Tibial nerve (tissue), 4 donors: ENCODE measurements around the gene SRPK3.

ENCODE experiments used
- EP300 ChIP-seq, 2 donors: sonication (generic); formaldehyde crosslinking; IDR thresholded peaks; one replicate each; pipeline ENCODE4 v1.6.1; 2017; ENCODE audit warnings: antibody characterized with exemption in 2 of 2, mild to moderate bottlenecking in 1 of 2
- POLR2A ChIP-seq, 2 donors: fragments of 450-650 bp; IDR thresholded peaks; one replicate each; pipeline ENCODE4 v1.6.1; 2017; ENCODE audit warnings: antibody characterized with exemption in 2 of 2, mild to moderate bottlenecking in 2 of 2, moderate library complexity in 2 of 2
- TF ChIP-seq, protein P1 (sequence below), 5 experiments: fragments of 200-600 bp in 3 of 5; fragments of 450-650 bp in 2 of 5; sonication (generic) in 3 of 5; IDR thresholded peaks; one replicate each; pipeline ENCODE4 v1.5.1; 2016 to 2019; ENCODE audit warnings: antibody characterized with exemption in 5 of 5, mild to moderate bottlenecking in 3 of 5, moderate library complexity in 2 of 5

DNA sequence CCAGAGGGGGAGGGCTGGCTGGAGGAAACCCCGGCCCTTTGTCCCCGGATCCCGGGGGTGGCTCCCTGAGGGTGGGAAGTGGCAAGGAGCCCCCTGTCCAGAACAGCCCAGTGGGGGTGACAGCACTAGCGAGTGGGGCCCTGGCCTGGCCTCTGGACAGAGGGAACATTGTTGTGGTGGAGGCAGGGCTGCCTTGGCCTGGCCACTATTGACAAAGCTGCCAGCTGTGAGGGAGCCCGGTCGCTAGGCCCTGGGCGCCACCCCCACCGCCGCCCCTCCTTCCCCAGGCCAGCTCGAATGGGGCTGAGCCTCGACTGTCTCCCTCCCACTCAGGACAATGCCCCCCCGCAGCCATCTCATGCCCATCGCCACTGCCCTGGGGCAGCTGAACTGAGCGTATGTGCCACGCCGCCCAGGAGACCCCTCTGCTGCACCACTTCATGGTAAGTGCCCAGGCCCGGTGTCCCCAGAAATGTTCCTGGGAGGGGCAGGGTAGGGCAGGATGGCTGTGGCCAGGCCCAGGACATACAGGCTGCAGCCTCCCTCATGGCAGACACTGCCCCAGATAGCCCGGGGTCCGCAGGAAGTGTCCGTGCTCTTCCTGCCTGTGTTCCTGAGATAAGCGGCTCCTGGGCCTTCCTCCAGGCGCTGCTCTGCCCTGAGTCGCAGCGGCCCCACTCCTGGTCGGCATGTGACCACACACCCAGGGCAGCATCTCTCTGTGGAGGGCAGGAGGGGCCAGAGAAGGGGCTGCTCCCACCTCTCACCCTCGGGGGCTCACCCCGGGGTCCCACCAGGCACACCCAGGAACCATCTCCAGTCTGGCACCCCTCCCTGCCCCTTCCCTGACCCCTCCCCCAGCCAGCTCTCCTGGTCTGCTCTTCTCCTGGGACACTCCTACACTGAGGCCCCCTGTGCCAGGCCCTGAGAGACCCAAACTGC is 15.4 kb upstream of the SRPK3 start:
- TF ChIP-seq, protein P1, sequence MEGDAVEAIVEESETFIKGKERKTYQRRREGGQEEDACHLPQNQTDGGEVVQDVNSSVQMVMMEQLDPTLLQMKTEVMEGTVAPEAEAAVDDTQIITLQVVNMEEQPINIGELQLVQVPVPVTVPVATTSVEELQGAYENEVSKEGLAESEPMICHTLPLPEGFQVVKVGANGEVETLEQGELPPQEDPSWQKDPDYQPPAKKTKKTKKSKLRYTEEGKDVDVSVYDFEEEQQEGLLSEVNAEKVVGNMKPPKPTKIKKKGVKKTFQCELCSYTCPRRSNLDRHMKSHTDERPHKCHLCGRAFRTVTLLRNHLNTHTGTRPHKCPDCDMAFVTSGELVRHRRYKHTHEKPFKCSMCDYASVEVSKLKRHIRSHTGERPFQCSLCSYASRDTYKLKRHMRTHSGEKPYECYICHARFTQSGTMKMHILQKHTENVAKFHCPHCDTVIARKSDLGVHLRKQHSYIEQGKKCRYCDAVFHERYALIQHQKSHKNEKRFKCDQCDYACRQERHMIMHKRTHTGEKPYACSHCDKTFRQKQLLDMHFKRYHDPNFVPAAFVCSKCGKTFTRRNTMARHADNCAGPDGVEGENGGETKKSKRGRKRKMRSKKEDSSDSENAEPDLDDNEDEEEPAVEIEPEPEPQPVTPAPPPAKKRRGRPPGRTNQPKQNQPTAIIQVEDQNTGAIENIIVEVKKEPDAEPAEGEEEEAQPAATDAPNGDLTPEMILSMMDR (IDR thresholded peaks at IDR 0.05), result no peak
- TF ChIP-seq EP300 (IDR thresholded peaks at IDR 0.05), result peak in 1 of 2 donors; percentile 79
- TF ChIP-seq POLR2A (IDR thresholded peaks at IDR 0.05), result peak in 1 of 2 donors; percentile 9
